ACHN (cell line): Measurements from ENCODE around the gene FAM72B.
"Not testable (repeated sequence)": the region's sequence is repeated elsewhere in the genome, so short reads cannot be mapped to it uniquely, and the experiment has no call there.

Experiments used
- DNase-seq: peaks from one replicate; pipeline ENCODE4 v3.0.0-alpha.2; 2015
- in situ Hi-C: cut with HindIII; loops from 2 replicates; pipeline ENCODE4 v1.10.0; 2017; ENCODE audit warnings: low sequenced_read_pairs, low pct_ligation_motif_present, low pct_unique_long_range_greater_than_20kb

FAM72B gene

DNA sequence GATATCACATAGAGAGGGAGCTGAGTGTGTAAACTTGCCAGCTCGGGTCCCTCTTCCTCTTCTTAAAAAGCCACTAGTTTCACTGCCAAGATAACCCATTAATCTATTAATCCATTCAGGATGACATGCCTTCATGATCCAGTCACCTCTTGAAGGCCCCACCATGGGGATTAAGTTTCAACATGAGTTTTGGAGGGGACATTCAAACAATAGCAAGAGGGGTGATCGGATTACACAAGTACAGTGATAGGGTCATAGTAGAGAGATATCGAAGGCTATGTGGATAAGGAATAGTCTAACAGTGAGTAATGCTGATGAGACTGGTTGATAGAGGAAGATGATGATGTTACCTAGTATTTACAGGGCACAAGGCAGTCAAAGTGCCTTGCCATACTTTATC lies 18.8 kb upstream of the FAM72B start:
- in situ Hi-C loops, DNase-seq: not testable (repeated sequence)

DNA sequence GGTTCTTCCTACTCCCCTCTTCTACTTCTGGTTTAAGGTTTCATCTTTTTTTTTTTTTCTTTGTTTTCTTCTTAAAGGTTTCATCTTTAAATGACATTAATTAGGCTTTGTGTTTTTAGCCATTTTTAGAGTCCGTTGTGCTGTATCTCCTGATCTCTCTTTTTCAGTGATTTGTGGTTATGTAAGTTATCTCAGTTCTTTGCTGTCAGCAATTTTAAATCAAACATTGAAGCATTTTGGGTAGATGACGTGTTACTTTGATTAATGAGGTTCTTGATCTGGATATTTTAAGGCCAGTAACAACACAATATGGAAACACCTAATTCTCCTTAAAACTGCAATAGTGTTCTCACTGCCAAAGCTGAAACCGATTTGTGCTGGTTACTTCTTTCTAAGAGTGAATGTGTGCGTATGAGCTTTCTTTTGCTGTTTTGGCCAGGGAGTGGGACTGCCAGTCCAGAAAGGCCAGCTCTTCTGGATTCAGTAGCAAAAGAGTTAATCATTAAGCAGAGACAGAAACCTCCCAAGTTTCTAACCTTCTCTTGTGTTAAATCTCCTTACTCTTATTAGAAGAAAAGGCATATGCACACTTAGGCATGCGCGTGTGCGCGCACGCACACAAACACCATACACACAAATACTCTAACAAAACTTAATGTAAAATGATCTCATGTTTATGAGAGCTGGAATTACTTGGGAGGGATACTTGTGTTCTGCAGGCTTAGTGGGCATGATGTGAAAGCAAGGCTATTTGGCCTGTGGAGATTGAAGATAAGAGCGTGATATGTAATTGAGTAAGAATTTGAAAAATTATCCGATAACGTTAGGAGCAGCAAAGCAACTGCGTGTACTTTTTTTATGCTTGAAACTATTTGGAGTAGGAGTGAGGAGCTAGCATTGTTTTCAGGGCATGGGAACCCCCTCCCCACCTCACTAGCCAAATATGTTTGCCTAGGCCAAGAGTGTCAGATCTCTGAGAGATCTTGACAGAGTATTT lies 17.1 kb upstream of the FAM72B start:
- DNase-seq = peak; percentile 1
- in situ Hi-C loops = not testable (repeated sequence)

GRCh38 chr1:121200232-121200631 lies 16.1 kb upstream of the FAM72B start:
- in situ Hi-C loops, DNase-seq: not testable (repeated sequence)

DNA sequence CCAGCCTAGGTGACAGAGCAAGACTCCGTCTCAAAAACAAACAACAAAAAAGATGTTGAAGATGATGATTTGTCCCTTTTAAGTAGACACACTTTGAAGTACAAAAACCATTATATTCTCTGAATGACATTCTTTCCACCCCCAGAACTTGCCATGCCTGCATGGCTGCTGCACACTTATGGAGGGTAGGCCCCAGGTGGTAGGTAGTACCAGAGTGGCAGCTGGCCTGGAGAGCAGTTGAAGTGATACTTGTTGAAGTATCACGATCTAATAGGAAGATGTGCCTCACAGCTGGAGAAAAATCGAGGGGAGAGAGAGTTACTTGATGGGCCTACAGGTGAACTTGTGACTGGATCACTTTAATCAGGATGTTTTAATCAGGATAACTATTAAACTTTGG lies 15.6 kb upstream of the FAM72B start:
- in situ Hi-C loops, DNase-seq: not testable (repeated sequence)

GRCh38 chr1:121197095-121197882 lies 13.1 kb upstream of the FAM72B start:
- in situ Hi-C loops, DNase-seq: not testable (repeated sequence)

DNA sequence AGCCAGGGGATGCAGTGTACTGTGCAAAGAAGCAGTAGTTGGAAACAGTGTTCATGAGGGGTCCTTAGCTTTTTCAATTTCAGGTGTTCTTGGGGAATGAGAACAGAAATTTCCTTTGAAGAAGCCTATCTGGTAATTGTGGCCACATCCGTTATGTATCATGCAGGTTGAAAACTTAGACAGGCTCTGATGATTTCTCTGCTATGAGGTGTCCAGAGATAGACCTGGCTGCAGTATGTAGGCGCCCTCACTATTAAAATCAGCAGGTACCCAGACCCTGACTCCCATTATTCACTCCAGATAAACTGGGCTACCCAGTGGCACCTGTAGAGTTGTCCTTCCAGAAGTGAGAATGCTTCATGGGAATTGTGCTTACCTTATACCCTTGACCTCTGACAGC lies 8.4 kb upstream of the FAM72B start:
- DNase-seq, in situ Hi-C loops: not testable (repeated sequence)

- in situ Hi-C loops, DNase-seq: not testable (repeated sequence)
Measured at GRCh38 chr1:121187914-121188313, 3.8 kb upstream of the FAM72B start.

- DNase-seq, in situ Hi-C loops: not testable (repeated sequence)
Measured at GRCh38 chr1:121186191-121186590, 2.1 kb upstream of the FAM72B start.

- DNase-seq, in situ Hi-C loops: not testable (repeated sequence)
Measured at GRCh38 chr1:121185140-121185708, 1.1 kb upstream of the FAM72B start.

- peak; percentile 3 for DNase-seq
- in situ Hi-C loops = not testable (repeated sequence)
Measured at GRCh38 chr1:121183867-121184266, 273 bp downstream of the FAM72B start.

DNA sequence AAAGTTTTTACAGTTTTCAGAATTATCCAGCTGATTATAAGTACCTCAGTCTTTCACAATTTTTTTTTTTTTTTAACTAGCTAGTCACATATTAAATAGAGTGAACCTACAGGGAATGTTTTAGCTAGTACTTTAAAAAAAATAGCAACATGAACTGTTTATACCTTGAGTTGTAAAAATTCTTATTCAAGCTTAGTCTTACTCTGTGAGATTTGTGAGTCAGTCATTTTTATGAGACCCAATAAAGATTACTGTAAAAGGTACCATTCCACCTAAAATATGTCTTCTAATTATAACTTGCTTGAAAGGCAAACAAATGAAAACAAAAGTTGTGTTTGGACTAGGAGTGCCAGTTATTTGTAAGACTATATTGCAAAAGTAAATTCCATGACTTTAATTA lies 5.9 kb downstream of the FAM72B start:
- DNase-seq, in situ Hi-C loops: not testable (repeated sequence)

GRCh38 chr1:121176649-121177048 lies 7.5 kb downstream of the FAM72B start:
- in situ Hi-C loops, DNase-seq: not testable (repeated sequence)

DNA sequence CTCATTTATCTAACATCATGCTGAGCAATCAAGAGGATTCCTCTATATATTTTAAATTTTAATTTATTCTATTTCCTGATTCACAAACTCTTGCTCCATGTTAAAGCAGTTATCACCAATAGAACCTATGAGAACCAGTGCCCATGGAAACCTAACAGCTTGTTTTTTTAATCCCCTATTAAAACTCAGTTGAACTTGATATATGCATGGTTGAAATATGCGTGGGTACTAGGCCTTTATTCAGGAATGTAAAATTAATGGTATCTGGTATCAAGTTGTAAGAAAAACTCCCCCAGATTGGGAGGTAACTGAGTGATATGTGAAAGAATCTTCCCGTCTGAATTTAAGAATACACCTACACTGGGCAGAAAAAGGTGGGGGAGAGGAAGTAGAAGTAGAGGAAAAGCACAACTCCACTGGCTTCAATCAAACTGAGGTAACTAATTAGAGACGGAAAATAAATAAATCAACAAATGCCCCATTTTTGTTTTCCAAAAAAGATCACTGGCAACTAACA lies 15.9 kb downstream of the FAM72B start:
- DNase-seq, in situ Hi-C loops: not testable (repeated sequence)

DNA sequence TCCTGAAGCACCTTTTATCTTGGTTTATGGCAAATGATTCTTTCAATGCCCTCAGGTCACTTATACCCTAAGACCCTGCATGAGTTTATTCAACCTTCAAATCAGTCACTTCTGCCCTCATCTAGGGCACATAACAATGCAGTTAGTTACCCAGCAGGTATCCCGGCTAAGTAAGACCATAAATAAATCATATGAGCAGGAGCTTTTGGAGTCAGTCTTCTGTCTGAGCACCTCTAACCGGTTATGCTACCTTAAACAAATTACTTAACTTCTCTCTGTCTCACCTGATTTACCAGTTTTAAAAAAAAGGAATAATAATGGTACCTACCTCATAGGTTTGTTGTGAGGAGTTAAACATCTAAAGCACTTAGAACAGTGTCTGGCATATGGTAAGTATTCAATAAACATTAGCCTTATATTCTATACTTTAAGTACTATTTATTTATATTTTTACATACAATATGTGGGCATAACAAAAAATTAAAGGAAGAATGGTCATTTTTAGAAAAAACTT lies 16.9 kb downstream of the FAM72B start:
- in situ Hi-C loops, DNase-seq: not testable (repeated sequence)

DNA sequence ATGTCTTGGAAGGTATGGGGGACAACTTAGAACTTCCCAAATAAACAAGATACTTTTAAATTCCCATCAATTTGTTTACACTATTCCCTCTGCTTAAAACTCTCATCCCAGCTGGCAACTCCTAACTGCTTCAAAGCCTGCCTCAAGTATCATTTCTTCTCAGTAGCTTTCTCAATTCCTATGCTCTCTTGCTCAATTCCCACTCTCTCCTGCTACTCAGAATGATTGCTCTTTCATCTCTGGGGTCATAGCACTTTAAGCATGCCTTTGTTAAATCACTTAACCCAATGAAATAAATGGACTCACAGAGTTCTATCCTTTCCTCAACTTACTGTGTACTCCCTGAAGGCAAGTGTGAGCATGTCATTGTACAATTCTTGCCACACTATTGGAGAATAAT lies 18.8 kb downstream of the FAM72B start:
- in situ Hi-C loops, DNase-seq: not testable (repeated sequence)

GRCh38 chr1:121163850-121164757 lies 20.0 kb downstream of the FAM72B start:
- in situ Hi-C loops = not testable (repeated sequence)
- peak; percentile 72 for DNase-seq

- DNase-seq, in situ Hi-C loops: not testable (repeated sequence)
Measured at GRCh38 chr1:121161199-121161901, 22.8 kb downstream of the FAM72B start.
